Suprapubic skin (tissue), 4 donors: ENCODE measurements around the gene GALNT3. TPM values are rescaled to one million over a fixed set of nuclear protein-coding genes. Genes with fewer than 3 reads are reported as not detected.
A peak's percentile ranks its signal among the peaks of the same experiment; 100 is the strongest.

Source experiments
- DNase-seq, 2 donors: peaks; one replicate each; pipeline ENCODE4 v3.0.0-alpha.2; 2019; ENCODE audit warnings: low spot score in 2 of 2
- H3K27ac ChIP-seq: fragments of 200-600 bp; sonication (generic); one replicate; pipeline ENCODE4 v1.5.1; 2019
- H3K27me3 ChIP-seq: fragments of 200-600 bp; sonication (generic); one replicate; pipeline ENCODE4 v1.5.1; 2019
- H3K36me3 ChIP-seq: fragments of 200-600 bp; sonication (generic); one replicate; pipeline ENCODE4 v1.5.1; 2019
- H3K4me1 ChIP-seq: fragments of 200-600 bp; sonication (generic); one replicate; pipeline ENCODE4 v1.5.1; 2019
- H3K4me3 ChIP-seq: fragments of 200-600 bp; sonication (generic); one replicate; pipeline ENCODE4 v1.5.1; 2019; ENCODE audit warnings: mild to moderate bottlenecking
- H3K9me3 ChIP-seq: fragments of 200-600 bp; sonication (generic); one replicate; pipeline ENCODE4 v1.5.1; 2019
- EP300 ChIP-seq: sonication (generic); formaldehyde crosslinking; IDR thresholded peaks from one replicate; pipeline ENCODE4 v1.6.1; 2017; ENCODE audit warnings: antibody characterized with exemption
- POLR2A ChIP-seq, 2 donors: fragments of 450-650 bp; IDR thresholded peaks; one replicate each; pipeline ENCODE4 v1.6.1; 2017; ENCODE audit warnings: antibody characterized with exemption in 2 of 2, mild to moderate bottlenecking in 2 of 2, moderate library complexity in 2 of 2
- POLR2AphosphoS5 ChIP-seq, 3 donors: sonication (generic); formaldehyde crosslinking; IDR thresholded peaks; one replicate each; pipeline ENCODE4 v1.6.1; 2017; ENCODE audit warnings: antibody characterized with exemption in 3 of 3
- WGBS: methylation state at CpG from one replicate; pipeline ENCODE4 v1.1.5; 2018; 5-methylcytosine and 5-hydroxymethylcytosine counted together
- total RNA-seq, 4 donors: library from RNA; depleted of rRNA; stranded (reverse); fragments of >200 nt; gene quantifications; one replicate each; pipeline ENCODE4 v1.1.0, GENCODE V29; 2016
- TF ChIP-seq, protein P1 (sequence below), 2 donors: fragments of 200-600 bp in 1 of 2; fragments of 450-650 bp in 1 of 2; sonication (generic) in 1 of 2; IDR thresholded peaks; one replicate each; pipeline ENCODE4 v1.5.1; 2016 to 2019; ENCODE audit warnings: antibody characterized with exemption in 2 of 2, mild to moderate bottlenecking in 1 of 2, moderate library complexity in 1 of 2

GALNT3 gene
- total RNA-seq, 4 donors from 2014 or later, result 14.9 to 24.0 (median 15.9) TPM

DNA sequence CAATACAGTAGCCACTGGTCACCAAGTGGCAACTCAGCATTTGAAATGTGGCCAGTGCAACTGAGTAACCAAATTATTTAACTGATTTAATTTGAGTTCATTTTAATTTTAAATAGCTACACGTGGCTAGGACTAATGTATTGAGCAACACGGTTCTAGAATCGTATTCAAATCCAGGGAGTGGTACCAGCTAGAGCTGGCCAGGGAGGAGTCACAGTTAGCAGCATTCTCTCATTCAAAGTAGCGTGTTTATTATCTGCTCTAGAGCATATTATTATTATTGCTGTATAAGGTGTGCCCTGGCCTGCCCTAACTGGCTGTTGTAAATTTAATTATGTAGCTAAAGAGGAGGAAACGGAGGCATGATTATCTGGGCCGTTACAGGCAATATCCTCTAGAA, 92.9 kb downstream of the GALNT3 start:
- 55% methylated on average over 6 of the region's 6 CpGs for WGBS
- H3K9me3 ChIP-seq, result no peaks in the 10 kb centered on the region
- TF ChIP-seq EP300 (no peak), POLR2A (IDR thresholded peaks at IDR 0.05) (no peak), POLR2AphosphoS5 (IDR thresholded peaks at IDR 0.05) (no peak)
- TF ChIP-seq, protein P1, sequence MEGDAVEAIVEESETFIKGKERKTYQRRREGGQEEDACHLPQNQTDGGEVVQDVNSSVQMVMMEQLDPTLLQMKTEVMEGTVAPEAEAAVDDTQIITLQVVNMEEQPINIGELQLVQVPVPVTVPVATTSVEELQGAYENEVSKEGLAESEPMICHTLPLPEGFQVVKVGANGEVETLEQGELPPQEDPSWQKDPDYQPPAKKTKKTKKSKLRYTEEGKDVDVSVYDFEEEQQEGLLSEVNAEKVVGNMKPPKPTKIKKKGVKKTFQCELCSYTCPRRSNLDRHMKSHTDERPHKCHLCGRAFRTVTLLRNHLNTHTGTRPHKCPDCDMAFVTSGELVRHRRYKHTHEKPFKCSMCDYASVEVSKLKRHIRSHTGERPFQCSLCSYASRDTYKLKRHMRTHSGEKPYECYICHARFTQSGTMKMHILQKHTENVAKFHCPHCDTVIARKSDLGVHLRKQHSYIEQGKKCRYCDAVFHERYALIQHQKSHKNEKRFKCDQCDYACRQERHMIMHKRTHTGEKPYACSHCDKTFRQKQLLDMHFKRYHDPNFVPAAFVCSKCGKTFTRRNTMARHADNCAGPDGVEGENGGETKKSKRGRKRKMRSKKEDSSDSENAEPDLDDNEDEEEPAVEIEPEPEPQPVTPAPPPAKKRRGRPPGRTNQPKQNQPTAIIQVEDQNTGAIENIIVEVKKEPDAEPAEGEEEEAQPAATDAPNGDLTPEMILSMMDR (IDR thresholded peaks at IDR 0.05), result no peak
- DNase-seq, result no peak
- no peaks in the 10 kb centered on the region for H3K4me1 ChIP-seq
- H3K36me3 ChIP-seq, result no peaks in the 10 kb centered on the region
- no peaks in the 10 kb centered on the region for H3K27me3 ChIP-seq
- no peak overlapping the region for H3K4me3 ChIP-seq
- no peak overlapping the region for H3K27ac ChIP-seq

DNA sequence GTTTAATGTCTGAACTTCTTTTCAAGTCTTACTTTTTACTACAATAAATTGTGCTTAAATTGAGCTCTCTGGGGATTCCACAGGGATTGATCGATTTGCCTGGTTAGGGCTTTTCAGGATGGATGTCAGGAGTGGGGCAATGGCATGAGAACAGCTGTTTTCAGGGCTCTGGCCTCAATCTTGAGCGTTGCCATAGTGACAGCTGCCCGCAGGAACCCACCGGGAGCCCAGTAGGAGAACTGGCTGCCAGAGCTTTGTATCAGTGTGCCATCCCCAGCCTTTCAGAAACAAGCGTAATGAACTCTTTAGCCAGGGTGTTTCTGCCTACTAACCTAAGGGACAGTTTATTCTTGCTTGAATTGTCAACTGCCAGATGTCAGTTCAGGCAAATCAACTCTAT, 93.5 kb downstream of the GALNT3 start:
- Histone ChIP-seq H3K9me3 (no peaks in the 10 kb centered on the region), H3K4me3 (no peak overlapping the region), H3K27me3 (no peaks in the 10 kb centered on the region), H3K27ac (no peak overlapping the region), H3K4me1 (no peaks in the 10 kb centered on the region), H3K36me3 (no peaks in the 10 kb centered on the region)
- WGBS, result 76% methylated on average over 5 of the region's 5 CpGs
- TF ChIP-seq POLR2AphosphoS5 (IDR thresholded peaks at IDR 0.05), result no peak
- no peak for DNase-seq

DNA sequence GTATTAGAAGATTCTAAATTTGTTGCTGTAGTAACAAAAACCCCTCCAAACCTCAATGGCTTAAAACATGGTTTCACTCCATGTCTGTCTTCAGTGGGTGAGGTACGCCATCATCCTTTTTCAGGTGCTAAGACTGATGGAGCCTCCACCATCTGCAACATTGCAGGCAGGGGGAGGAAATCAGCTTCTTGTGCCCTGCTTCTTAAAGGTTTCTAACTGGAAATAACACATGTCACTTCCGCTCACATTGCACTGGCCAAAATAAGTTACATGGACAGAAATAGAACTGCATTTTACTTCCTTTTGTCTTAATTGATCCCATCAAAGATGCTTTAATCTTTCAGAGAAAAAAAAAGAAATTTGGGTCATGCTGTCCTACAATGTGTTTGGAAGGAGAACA, 94.1 kb downstream of the GALNT3 start:
- 86% methylated on average over 2 of the region's 2 CpGs for WGBS
- no peak for DNase-seq
- Histone ChIP-seq H3K36me3 (no peaks in the 10 kb centered on the region), H3K27me3 (no peaks in the 10 kb centered on the region), H3K9me3 (no peaks in the 10 kb centered on the region), H3K4me1 (no peaks in the 10 kb centered on the region), H3K4me3 (no peak overlapping the region), H3K27ac (no peak overlapping the region)
- TF ChIP-seq, protein P1 (IDR thresholded peaks at IDR 0.05), result no peak
- TF ChIP-seq POLR2A (IDR thresholded peaks at IDR 0.05), result no peak

DNA sequence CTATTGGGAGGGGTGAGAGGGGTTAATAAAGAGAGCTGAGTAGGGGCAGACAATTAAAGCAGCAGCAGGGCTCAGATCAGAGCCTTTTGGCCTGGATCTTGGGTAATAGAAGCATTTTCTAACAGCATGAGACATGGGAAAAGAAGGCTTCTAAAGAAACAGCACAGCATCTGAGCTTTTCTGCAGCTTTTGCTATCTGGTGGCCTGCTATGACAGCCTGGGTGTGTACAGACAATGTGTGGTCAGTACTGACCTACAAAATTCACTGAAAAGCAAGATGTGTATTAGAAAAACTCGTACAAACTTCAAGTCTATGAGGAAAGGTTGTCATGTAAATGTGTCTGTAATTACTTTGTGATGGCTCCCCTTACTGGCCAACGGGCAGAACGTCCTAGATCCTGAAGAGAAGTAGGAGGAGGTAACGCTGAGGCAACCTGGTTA, 95.6 kb downstream of the GALNT3 start:
- Histone ChIP-seq H3K4me1 (no peaks in the 10 kb centered on the region), H3K4me3 (no peak overlapping the region), H3K9me3 (no peaks in the 10 kb centered on the region), H3K36me3 (no peaks in the 10 kb centered on the region), H3K27ac (no peak overlapping the region), H3K27me3 (no peaks in the 10 kb centered on the region)
- no peak for DNase-seq
- TF ChIP-seq, protein P1 (IDR thresholded peaks at IDR 0.05), result peak in 1 of 2 donors; percentile 31
- TF ChIP-seq POLR2AphosphoS5 (IDR thresholded peaks at IDR 0.05), result no peak
- 5% methylated on average over 4 of the region's 4 CpGs for WGBS

DNA sequence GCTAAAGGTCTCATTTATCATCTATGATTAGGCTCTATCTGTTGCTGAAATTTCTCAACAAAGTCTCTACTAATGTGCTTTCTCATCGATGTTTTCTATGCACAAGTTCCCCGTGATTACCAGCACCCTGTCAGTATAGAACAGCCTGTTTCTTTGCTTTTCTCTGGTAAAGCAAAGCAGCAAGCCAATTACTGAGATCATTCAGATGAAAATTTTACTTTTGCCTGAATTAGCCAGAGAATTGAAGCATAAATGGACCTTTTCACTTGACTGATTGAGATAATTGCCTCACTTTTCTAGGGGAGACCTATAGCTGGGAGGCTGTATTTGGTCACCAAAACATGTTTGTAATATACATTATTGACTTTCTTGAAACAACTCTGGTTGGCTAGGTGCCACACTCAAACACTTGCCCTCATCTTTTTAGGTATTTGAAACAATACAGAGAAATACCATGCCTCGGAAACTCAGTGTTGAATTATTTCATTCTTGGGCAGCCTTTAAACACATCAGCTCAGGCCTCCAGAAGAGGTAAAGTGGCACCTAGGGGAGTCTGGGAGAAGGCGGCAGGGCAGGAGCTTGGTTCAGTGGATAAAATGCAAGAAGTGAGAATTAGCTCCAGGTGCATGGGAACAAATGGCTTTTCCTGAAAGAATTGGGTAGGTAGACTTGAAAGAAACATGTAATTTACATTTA, 96.2 kb downstream of the GALNT3 start:
- 88% methylated on average over 4 of the region's 4 CpGs for WGBS
- H3K27me3 ChIP-seq, result no peaks in the 10 kb centered on the region
- H3K27ac ChIP-seq, result no peak overlapping the region
- H3K4me1 ChIP-seq, result no peaks in the 10 kb centered on the region
- no peaks in the 10 kb centered on the region for H3K9me3 ChIP-seq
- no peak for DNase-seq
- no peak overlapping the region for H3K4me3 ChIP-seq
- TF ChIP-seq POLR2AphosphoS5 (IDR thresholded peaks at IDR 0.05) (no peak), POLR2A (IDR thresholded peaks at IDR 0.05) (no peak), EP300 (no peak)
- TF ChIP-seq, protein P1 (IDR thresholded peaks at IDR 0.05), result no peak
- no peaks in the 10 kb centered on the region for H3K36me3 ChIP-seq

Other genes starting within 250 kb of the GALNT3 start
- gene TTC21B, start 159.5 kb upstream of the GALNT3 start, total RNA-seq, result 10 to 100 TPM; 12.1 to 73.2 (median 27.7) TPM